Endothelial cell of umbilical vein (primary cell): ENCODE measurements around the gene COBLL1. TPM values are rescaled to one million over a fixed set of nuclear protein-coding genes. Genes with fewer than 3 reads are reported as not detected.

Source experiments
- BruUV-seq: library from RNA; stranded (reverse); fragments of 400-500 nt; replicated peaks from 2 replicates; lab custom pipeline; 2021; lab: Mats Ljungman, UMichigan
- CTCF ChIA-PET: fragments of 300-600, 350-600 bp; sonication (Branson Sonifier 250); formaldehyde crosslinking; loops from one replicate; lab custom pipeline; 2021; ENCODE audit warnings: antibody characterized with exemption, inconsistent platforms; lab: Charles Lee
- POLR2A ChIA-PET: fragments of 300-600, 350-600 bp; sonication (Branson Sonifier 250); formaldehyde crosslinking; loops from one replicate; lab custom pipeline; 2021; ENCODE audit warnings: antibody characterized with exemption, inconsistent platforms; lab: Charles Lee
- DNase-seq: peaks from one replicate; pipeline ENCODE4 v3.0.0-alpha.2; 2011; ENCODE audit warnings: low read depth, low spot score
- FAIRE-seq: peaks from 2 replicates; lab custom pipeline; 2011; peaks lifted over from hg19 to GRCh38; lab: Jason Lieb, UNC
- H2AFZ ChIP-seq: 2 replicates; pipeline ENCODE4 v1.6.0; 2012; ENCODE audit warnings: low read depth, low read length, control low read depth, inconsistent platforms
- H3K27ac ChIP-seq: 2 replicates; pipeline ENCODE4 v1.5.1; 2011; ENCODE audit warnings: low read depth, mild to moderate bottlenecking, control low read depth, low read length, moderate library complexity; ENCODE audit not compliant: insufficient read depth
- H3K27me3 ChIP-seq, 2 experiments: 2 replicates each; pipeline versions ENCODE4 v1.6.0 to v1.6.1; 2011; ENCODE audit warnings: low read length in 2 of 2, mixed read lengths in 1 of 2; ENCODE audit not compliant: control insufficient read depth in 2 of 2, insufficient read depth in 2 of 2
- H3K36me3 ChIP-seq, 2 experiments: 2 replicates in 1 of 2; 3 replicates in 1 of 2; pipeline ENCODE4 v1.5.1; 2011; ENCODE audit warnings: low read length in 2 of 2, mild to moderate bottlenecking in 1 of 2, moderate library complexity in 1 of 2; ENCODE audit not compliant: control insufficient read depth in 2 of 2, insufficient read depth in 2 of 2; ENCODE audit errors: extremely low read depth in 1 of 2
- H3K4me1 ChIP-seq: 3 replicates; pipeline ENCODE4 v1.5.1; 2011; ENCODE audit warnings: mild to moderate bottlenecking, low read length; ENCODE audit not compliant: control insufficient read depth, insufficient read depth; ENCODE audit errors: extremely low read depth
- H3K4me2 ChIP-seq: 2 replicates; pipeline ENCODE4 v1.6.1; 2011; ENCODE audit warnings: low read length, control low read depth, mixed read lengths; ENCODE audit not compliant: insufficient read depth
- H3K4me3 ChIP-seq, 3 experiments: fragments of 200-600 bp in 1 of 3; sonication (generic), shearing (Covaris generic) in 1 of 3; replicated peaks in 1 of 3; 2 replicates each; pipeline ENCODE4 v1.5.1; 2011 to 2016; ENCODE audit warnings: control low read depth in 3 of 3, low read length in 3 of 3, mild to moderate bottlenecking in 2 of 3, inconsistent platforms in 1 of 3, low read depth in 1 of 3, moderate library complexity in 1 of 3; ENCODE audit not compliant: insufficient read depth in 1 of 3
- H3K79me2 ChIP-seq: 2 replicates; pipeline ENCODE4 v1.6.0; 2012; ENCODE audit warnings: low read length, inconsistent platforms; ENCODE audit not compliant: control insufficient read depth, insufficient read depth
- H3K9ac ChIP-seq: replicated peaks from 2 replicates; pipeline ENCODE3; 2011; ENCODE audit warnings: low read length, control low read depth; ENCODE audit not compliant: insufficient read depth; ENCODE audit errors: extremely low read depth
- H3K9me1 ChIP-seq: replicated peaks from 3 replicates; pipeline ENCODE4 v1.6.0; 2011; ENCODE audit warnings: mild to moderate bottlenecking, low read length; ENCODE audit not compliant: control insufficient read depth, insufficient read depth; ENCODE audit errors: extremely low read depth
- H3K9me3 ChIP-seq: replicated peaks from 2 replicates; pipeline ENCODE4 v1.5.1; 2012; ENCODE audit warnings: low read length, inconsistent platforms; ENCODE audit not compliant: control insufficient read depth, insufficient read depth
- H4K20me1 ChIP-seq: replicated peaks from 2 replicates; pipeline ENCODE3; 2011; ENCODE audit warnings: mild to moderate bottlenecking, low read length; ENCODE audit not compliant: control insufficient read depth, insufficient read depth; ENCODE audit errors: extremely low read depth
- EZH2 ChIP-seq: IDR thresholded peaks from 2 replicates; pipeline ENCODE4 v1.6.1; 2012; ENCODE audit warnings: borderline replicate concordance, low read depth, mild to moderate bottlenecking, moderate library complexity, low read length, inconsistent platforms; ENCODE audit not compliant: severe bottlenecking
- FOS ChIP-seq: IDR thresholded peaks from 2 replicates; pipeline ENCODE4 v1.6.1; 2011; ENCODE audit warnings: mild to moderate bottlenecking, low read length, moderate library complexity, borderline replicate concordance; ENCODE audit not compliant: insufficient read depth
- GATA2 ChIP-seq: IDR thresholded peaks from 2 replicates; pipeline ENCODE4 v1.7.0; 2011; ENCODE audit warnings: low read depth, mild to moderate bottlenecking, moderate library complexity, mixed read lengths, low read length; ENCODE audit not compliant: insufficient read length, insufficient read depth
- JUN ChIP-seq: IDR thresholded peaks from 2 replicates; pipeline ENCODE4 v1.6.1; 2011; ENCODE audit warnings: borderline replicate concordance, low read depth; ENCODE audit not compliant: insufficient read length, insufficient read depth
- MAX ChIP-seq: IDR thresholded peaks from 2 replicates; pipeline ENCODE4 v1.6.1; 2011; ENCODE audit not compliant: insufficient read depth, insufficient read length
- MYC ChIP-seq: IDR thresholded peaks from one replicate; pipeline ENCODE4 v1.6.1; 2011; ENCODE audit warnings: mild to moderate bottlenecking, low read depth, low read length
- POLR2A ChIP-seq: IDR thresholded peaks from 2 replicates; pipeline ENCODE4 v1.6.1; 2012; ENCODE audit warnings: low read depth, mild to moderate bottlenecking, control low read depth, low read length
- POLR2AphosphoS5 ChIP-seq: IDR thresholded peaks from 2 replicates; pipeline ENCODE4 v1.6.1; 2012; ENCODE audit warnings: low read depth, mild to moderate bottlenecking, control low read depth, low read length, moderate library complexity; ENCODE audit not compliant: insufficient read depth
- dilution Hi-C: fragments of 300-500 bp; cut with MboI; formaldehyde crosslinking; loops from one replicate; pipeline ENCODE4 v1.15.0; 2019; ENCODE audit warnings: low sequenced_read_pairs; ENCODE audit not compliant: extremely low pct_ligation_motif_present
- intact Hi-C: fragments of 100-400 bp; cut with micrococcal nuclease; formaldehyde crosslinking; loops from one replicate; pipeline ENCODE4 v1.10.0; 2022
- polyA plus RNA-seq, 4 experiments: library from polyadenylated mRNA; depleted of rRNA in 3 of 4; stranded (reverse) in 3 of 4; unstranded in 1 of 4; fragments of >200 nt; gene quantifications; 2 replicates each; pipeline versions ENCODE4 v1.2.1 to v1.2.3, GENCODE V29; 2011 to 2012; ENCODE audit warnings: missing spikeins in 1 of 4
- total RNA-seq: library from RNA; stranded (reverse); gene quantifications from 2 replicates; pipeline ENCODE4 v1.2.3, GENCODE V29; 2021
- TF ChIP-seq, protein P1 (sequence below), 2 donors: IDR thresholded peaks; 1 replicate in 1 of 2; 2 replicates in 1 of 2; pipeline ENCODE4 v1.5.1; 2011; ENCODE audit warnings: low read length in 2 of 2, mild to moderate bottlenecking in 2 of 2, moderate library complexity in 2 of 2, control low read depth in 1 of 2, inconsistent platforms in 1 of 2, low read depth in 1 of 2; ENCODE audit not compliant: insufficient read depth in 1 of 2; ENCODE audit errors: extremely low read depth in 1 of 2

COBLL1 gene
- total and polyA plus RNA-seq, 2 donors (not counting 3 experiments of a cell fraction or from before 2014, with no cell fraction given) = 9.1 to 38.4 TPM

DNA sequence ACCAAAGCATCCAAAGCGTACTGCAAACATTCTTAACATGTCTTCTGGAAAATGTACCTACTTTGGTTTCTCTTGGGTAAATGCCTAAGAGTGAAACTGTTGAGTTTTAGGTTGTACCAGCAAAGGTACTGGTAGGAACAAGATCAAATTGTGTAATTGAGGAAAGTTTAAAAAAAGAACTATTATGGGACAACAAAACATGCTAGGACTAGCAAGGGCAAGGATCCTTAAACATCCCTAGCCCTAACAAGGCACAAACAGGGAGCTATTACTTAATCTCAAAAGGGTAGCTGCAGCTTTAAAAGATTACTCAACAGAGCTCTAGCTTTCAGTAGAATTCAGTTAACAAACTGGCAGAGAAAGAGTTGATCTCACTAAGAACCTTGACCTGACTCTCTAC, 164.4 kb downstream of the COBLL1 start:
- H3K9me1 ChIP-seq = no peaks in the 10 kb centered on the region
- no TSS peak for BruUV-seq
- dilution Hi-C loops = no loop called here
- no peaks in the 10 kb centered on the region for H4K20me1 ChIP-seq
- DNase-seq (no peak), FAIRE-seq (no peak)
- no peak overlapping the region for H3K4me3 ChIP-seq
- H3K9ac ChIP-seq = no peak overlapping the region
- no peaks in the 10 kb centered on the region for H3K4me1 ChIP-seq
- no peak overlapping the region for H2AFZ ChIP-seq
- no peaks in the 10 kb centered on the region for H3K9me3 ChIP-seq
- H3K27ac ChIP-seq = no peak overlapping the region
- CTCF ChIA-PET = no interaction called here
- POLR2A ChIA-PET = no interaction called here
- no peak for TF ChIP-seq POLR2AphosphoS5
- TF ChIP-seq GATA2 = no peak
- TF ChIP-seq MAX = no peak
- TF ChIP-seq POLR2A = no peak
- no peak for TF ChIP-seq MYC
- TF ChIP-seq, protein P1, sequence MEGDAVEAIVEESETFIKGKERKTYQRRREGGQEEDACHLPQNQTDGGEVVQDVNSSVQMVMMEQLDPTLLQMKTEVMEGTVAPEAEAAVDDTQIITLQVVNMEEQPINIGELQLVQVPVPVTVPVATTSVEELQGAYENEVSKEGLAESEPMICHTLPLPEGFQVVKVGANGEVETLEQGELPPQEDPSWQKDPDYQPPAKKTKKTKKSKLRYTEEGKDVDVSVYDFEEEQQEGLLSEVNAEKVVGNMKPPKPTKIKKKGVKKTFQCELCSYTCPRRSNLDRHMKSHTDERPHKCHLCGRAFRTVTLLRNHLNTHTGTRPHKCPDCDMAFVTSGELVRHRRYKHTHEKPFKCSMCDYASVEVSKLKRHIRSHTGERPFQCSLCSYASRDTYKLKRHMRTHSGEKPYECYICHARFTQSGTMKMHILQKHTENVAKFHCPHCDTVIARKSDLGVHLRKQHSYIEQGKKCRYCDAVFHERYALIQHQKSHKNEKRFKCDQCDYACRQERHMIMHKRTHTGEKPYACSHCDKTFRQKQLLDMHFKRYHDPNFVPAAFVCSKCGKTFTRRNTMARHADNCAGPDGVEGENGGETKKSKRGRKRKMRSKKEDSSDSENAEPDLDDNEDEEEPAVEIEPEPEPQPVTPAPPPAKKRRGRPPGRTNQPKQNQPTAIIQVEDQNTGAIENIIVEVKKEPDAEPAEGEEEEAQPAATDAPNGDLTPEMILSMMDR (IDR thresholded peaks at IDR 0.05; ENCODE audit: extremely low read depth in 1 of 2, insufficient read depth in 1 of 2, low read depth in 1 of 2, low read length in 2 of 2) = no peak
- TF ChIP-seq EZH2 = no peak
- TF ChIP-seq JUN = no peak
- TF ChIP-seq FOS = no peak
- no peaks in the 10 kb centered on the region for H3K27me3 ChIP-seq
- H3K36me3 ChIP-seq = no peaks in the 10 kb centered on the region
- intact Hi-C loops = no loop called here
- H3K79me2 ChIP-seq = no peaks in the 10 kb centered on the region
- H3K4me2 ChIP-seq = no peak overlapping the region
